Natural killer cell (primary cell): Measurements from ENCODE around the gene TXLNG. TPM values are rescaled to one million over a fixed set of nuclear protein-coding genes. Genes with fewer than 3 reads are reported as not detected.

ENCODE experiments used
- ATAC-seq, 3 donors: fragments of 150-1000 bp in 2 of 3; fragments of 200-7000 bp in 1 of 3; cut with Tn5 transposase; 1 replicate in 1 of 3; 2 replicates in 2 of 3; pipeline ENCODE4 v1.10.0; 2021; ENCODE audit warnings: mild to moderate bottlenecking in 2 of 3, moderate library complexity in 2 of 3
- DNase-seq, 2 donors: peaks; one replicate each; pipeline versions ENCODE4 v3.0.0 to v3.0.0-alpha.2; 2013 to 2021; ENCODE audit warnings: mixed read lengths in 1 of 2
- H3K27ac ChIP-seq: one replicate; pipeline ENCODE4 v1.5.1; 2013; ENCODE audit warnings: mild to moderate bottlenecking, low read length
- H3K27me3 ChIP-seq: one replicate; pipeline ENCODE4 v1.6.1; 2013; ENCODE audit warnings: low read length; ENCODE audit not compliant: control insufficient read depth, insufficient read depth
- H3K36me3 ChIP-seq: one replicate; pipeline ENCODE4 v1.6.1; 2013; ENCODE audit warnings: low read length; ENCODE audit not compliant: control insufficient read depth, insufficient read depth
- H3K4me1 ChIP-seq: one replicate; pipeline ENCODE4 v1.6.1; 2013; ENCODE audit warnings: low read length; ENCODE audit not compliant: control insufficient read depth, insufficient read depth
- H3K4me3 ChIP-seq: one replicate; pipeline ENCODE4 v1.5.1; 2013; ENCODE audit warnings: low read length
- H3K9me3 ChIP-seq: one replicate; pipeline ENCODE4 v1.6.1; 2013; ENCODE audit warnings: low read length; ENCODE audit not compliant: control insufficient read depth, insufficient read depth
- H3K27ac Mint-ChIP-seq, 2 donors: one replicate each; pipeline ENCODE4 v1.8.0; 2022; ENCODE audit warnings: mild to moderate bottlenecking in 2 of 2, mixed read lengths in 2 of 2, moderate library complexity in 1 of 2
- H3K27me3 Mint-ChIP-seq, 2 donors: one replicate each; pipeline ENCODE4 v1.8.0; 2022; ENCODE audit warnings: low read depth in 2 of 2, mixed read lengths in 2 of 2
- H3K36me3 Mint-ChIP-seq: one replicate; pipeline ENCODE4 v1.8.0; 2022; ENCODE audit warnings: mixed read lengths
- H3K4me1 Mint-ChIP-seq, 2 donors: one replicate each; pipeline ENCODE4 v1.8.0; 2022; ENCODE audit warnings: mixed read lengths in 2 of 2
- H3K4me3 Mint-ChIP-seq: one replicate; pipeline ENCODE4 v1.8.0; 2022; ENCODE audit warnings: mild to moderate bottlenecking, moderate library complexity, mixed read lengths
- H3K9me3 Mint-ChIP-seq, 2 donors: one replicate each; pipeline ENCODE4 v1.8.0; 2022; ENCODE audit warnings: mixed read lengths in 2 of 2
- CTCF ChIP-seq: fragments of 200-600 bp; IDR thresholded peaks from one replicate; pipeline ENCODE4 v1.8.0; 2022; ENCODE audit warnings: antibody characterized with exemption
- WGBS: methylation state at CpG from one replicate; pipeline ENCODE4 v1.1.7; 2013; ENCODE audit warnings: missing lambda C conversion rate; ENCODE audit not compliant: insufficient coverage; 5-methylcytosine and 5-hydroxymethylcytosine counted together
- intact Hi-C: fragments of 100-400 bp; cut with micrococcal nuclease; formaldehyde crosslinking; loops from one replicate; pipeline ENCODE4 v1.14.2; 2022
- total RNA-seq, 4 donors: library from RNA; stranded (reverse); fragments of 120-200 nt in 1 of 4; gene quantifications; one replicate each; pipeline versions ENCODE4 v1.2.3 to v1.2.4, GENCODE V29; 2013 to 2022

The TXLNG gene
- total RNA-seq = 10 to 100 TPM in 1 of 3 donors, 1 to 10 TPM in 2; 8.1 to 16.9 (median 9.9) TPM
- 12.2 TPM for total RNA-seq (2013)

GRCh38 chrX:16786139-16786790 is at the start of gene TXLNG:
Gene TXLNG, plus strand, starts transcription at chrX:16786466. Its CDS starts 22 bp downstream, at chrX:16786488.
- 0% methylated on average over 46 of the region's 59 CpGs for WGBS
- Mint-ChIP-seq H3K27me3 (no peaks in the 10 kb centered on the region), H3K9me3 (no peaks in the 10 kb centered on the region), H3K27ac (peak within 1 kb of the TSS; percentile 90 to 91), H3K4me3 (peak within 1 kb of the TSS; percentile 99), H3K36me3 (no peaks in the 10 kb centered on the region), H3K4me1 (peaks cover 7 to 19% of the 10 kb centered on the region in 2 donors)
- TF ChIP-seq CTCF = no peak
- H3K36me3 ChIP-seq = no peaks in the 10 kb centered on the region
- peak within 1 kb of the TSS; percentile 92 for H3K27ac ChIP-seq
- intact Hi-C loops = loop anchor here (2.0 kb wide), 1 partner anchor 67 kb away; the partner anchor contains the start of gene SYAP1
- peak; percentile 91 to 99 (median 95) for ATAC-seq
- peak; percentile 90 to 96 for DNase-seq
- peaks cover 6% of the 10 kb centered on the region for H3K4me1 ChIP-seq
- peak within 1 kb of the TSS; percentile 73 for H3K4me3 ChIP-seq
- H3K27me3 ChIP-seq = no peaks in the 10 kb centered on the region
- no peaks in the 10 kb centered on the region for H3K9me3 ChIP-seq

- no peaks in the 10 kb centered on the region for H3K4me1 ChIP-seq
- peaks cover 19% of the 10 kb centered on the region for H3K36me3 Mint-ChIP-seq
These were observed 49.2 kb upstream of the TXLNG start for GRCh38 chrX:16737024-16737423.

GRCh38 chrX:16739574-16739973 is 46.7 kb upstream of the TXLNG start:
- no peaks in the 10 kb centered on the region for H3K4me1 Mint-ChIP-seq
- no peaks in the 10 kb centered on the region for H3K27me3 ChIP-seq
- ATAC-seq (no peak), DNase-seq (no peak)
- no peak for TF ChIP-seq CTCF
- H3K4me3 Mint-ChIP-seq = no peak overlapping the region
- peaks cover 23% of the 10 kb centered on the region for H3K36me3 Mint-ChIP-seq
- H3K27ac Mint-ChIP-seq = no peak overlapping the region
- peaks cover 26% of the 10 kb centered on the region for H3K36me3 ChIP-seq
- H3K4me3 ChIP-seq = no peak overlapping the region
- no peaks in the 10 kb centered on the region for H3K9me3 ChIP-seq
- H3K27ac ChIP-seq = no peak overlapping the region
- no peaks in the 10 kb centered on the region for H3K4me1 ChIP-seq
- 83% methylated on average over 6 of the region's 6 CpGs for WGBS
- intact Hi-C loops = no loop called here
- no peaks in the 10 kb centered on the region for H3K9me3 Mint-ChIP-seq
- no peaks in the 10 kb centered on the region for H3K27me3 Mint-ChIP-seq

More at GRCh38 chrX:16737024-16737423, 49.2 kb upstream of the TXLNG start:
- Mint-ChIP-seq H3K27ac (no peak overlapping the region), H3K4me1 (peaks cover 0 to 7% of the 10 kb centered on the region in 2 donors), H3K4me3 (no peak overlapping the region), H3K9me3 (no peaks in the 10 kb centered on the region), H3K27me3 (no peaks in the 10 kb centered on the region)
- Histone ChIP-seq H3K27me3 (no peaks in the 10 kb centered on the region), H3K27ac (no peak overlapping the region), H3K9me3 (no peaks in the 10 kb centered on the region), H3K4me3 (no peak overlapping the region), H3K36me3 (peaks cover 15% of the 10 kb centered on the region)
- WGBS = 100% methylated on average over 2 of the region's 5 CpGs
- TF ChIP-seq CTCF = no peak
- intact Hi-C loops = no loop called here
- no peak for DNase-seq
- ATAC-seq = no peak
